Activated naive CD4-positive, alpha-beta T cell treated with anti-CD3 and anti-CD28 coated beads, Interleukin-2, amount 50 U/mL, for 16 hours (primary cell): Measurements from ENCODE around the gene DGLUCY.
"Not testable (repeated sequence)": the region's sequence is repeated elsewhere in the genome, so short reads cannot be mapped to it uniquely, and the experiment has no call there.

Source experiments
- DNase-seq: peaks from one replicate; pipeline ENCODE4 v3.0.0-alpha.2; 2020

DGLUCY gene

GRCh38 chr14:91173904-91174303 lies 60.0 kb downstream of the DGLUCY start:
- DNase-seq, result no peak

- DNase-seq, result no peak
Measured at GRCh38 chr14:91175291-91176201, 61.7 kb downstream of the DGLUCY start.

GRCh38 chr14:91177073-91178034 lies 63.5 kb downstream of the DGLUCY start:
- DNase-seq, result peak; percentile 61

- no peak for DNase-seq
Measured at GRCh38 chr14:91180611-91181010, 66.7 kb downstream of the DGLUCY start.

GRCh38 chr14:91182753-91183152 lies 68.9 kb downstream of the DGLUCY start:
- not testable (repeated sequence) for DNase-seq

GRCh38 chr14:91184559-91184958 lies 70.7 kb downstream of the DGLUCY start:
- DNase-seq, result no peak

GRCh38 chr14:91185721-91186120 lies 71.8 kb downstream of the DGLUCY start:
- no peak for DNase-seq

GRCh38 chr14:91186515-91187066 lies 72.7 kb downstream of the DGLUCY start:
- no peak for DNase-seq

- no peak for DNase-seq
Measured at GRCh38 chr14:91187271-91187670, 73.4 kb downstream of the DGLUCY start.

GRCh38 chr14:91190853-91191252 lies 77.0 kb downstream of the DGLUCY start:
- no peak for DNase-seq

GRCh38 chr14:91193069-91193468 lies 79.2 kb downstream of the DGLUCY start:
- no peak for DNase-seq

GRCh38 chr14:91195881-91196280 lies 82.0 kb downstream of the DGLUCY start:
- no peak for DNase-seq

GRCh38 chr14:91197631-91198030 lies 83.8 kb downstream of the DGLUCY start:
- DNase-seq, result no peak

- DNase-seq, result not testable (repeated sequence)
Measured at GRCh38 chr14:91200802-91201201, 86.9 kb downstream of the DGLUCY start.

GRCh38 chr14:91202234-91202974 lies 88.5 kb downstream of the DGLUCY start:
- DNase-seq, result no peak

- DNase-seq, result no peak
Measured at GRCh38 chr14:91204657-91205056, 90.8 kb downstream of the DGLUCY start.

- no peak for DNase-seq
Measured at GRCh38 chr14:91205459-91205858, 91.6 kb downstream of the DGLUCY start.

- no peak for DNase-seq
Measured at GRCh38 chr14:91207008-91207407, 93.1 kb downstream of the DGLUCY start.

GRCh38 chr14:91211017-91211416 lies 97.1 kb downstream of the DGLUCY start:
- DNase-seq, result no peak

GRCh38 chr14:91214306-91214705 lies 100.4 kb downstream of the DGLUCY start:
- no peak for DNase-seq

GRCh38 chr14:91215381-91215780 lies 101.5 kb downstream of the DGLUCY start:
- no peak for DNase-seq

- DNase-seq, result no peak
Measured at GRCh38 chr14:91216731-91217226, 102.9 kb downstream of the DGLUCY start.
